ENCODE measurements around the gene NCBP2L. TPM values are rescaled to one million over a fixed set of nuclear protein-coding genes. Genes with fewer than 3 reads are reported as not detected.

Gene NCBP2L
- total and polyA plus RNA-seq, 11 donors = not detected

DNA sequence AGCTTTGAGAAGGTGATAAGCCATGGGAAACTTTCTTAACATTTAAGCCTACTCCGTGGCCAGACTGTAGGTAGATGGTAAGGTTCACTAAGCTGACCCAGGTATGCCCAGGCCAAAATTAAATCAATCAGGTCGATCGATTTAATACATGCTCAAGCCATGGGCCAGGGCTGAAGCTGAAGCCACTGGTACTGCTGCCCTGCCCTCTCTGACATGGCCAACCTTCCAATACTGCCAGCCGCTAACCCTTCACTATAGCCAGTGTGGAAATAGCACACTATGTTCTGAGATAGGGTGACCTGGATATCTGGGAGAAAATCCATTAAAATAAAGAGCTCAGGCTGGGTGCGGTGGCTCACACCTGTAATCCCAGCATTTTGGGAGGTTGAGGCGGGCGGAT lies 33.5 kb upstream of the NCBP2L start:
- ATAC-seq = no peak
- intact Hi-C loops (cut with DNase I) = loop anchor here in 1 of 10 donors (10.0 kb wide), 1 partner anchor 381 kb away; no protein-coding TSS in a partner anchor
- Histone ChIP-seq H3K4me1 (peaks cover 7 to 81% (median 46%) of the 10 kb centered on the region in 12 donors), H3K27ac (peak overlapping the region in 3 of 12 donors; percentile 89 to 92 (median 90)), H3K4me3 (no peak overlapping the region), H3K9me3 (no peaks in the 10 kb centered on the region), H3K36me3 (no peaks in the 10 kb centered on the region), H3K27me3 (peaks cover 0 to 19% (median 0%) of the 10 kb centered on the region in 9 donors)
- no peak for DNase-seq
- TF ChIP-seq, protein P1, sequence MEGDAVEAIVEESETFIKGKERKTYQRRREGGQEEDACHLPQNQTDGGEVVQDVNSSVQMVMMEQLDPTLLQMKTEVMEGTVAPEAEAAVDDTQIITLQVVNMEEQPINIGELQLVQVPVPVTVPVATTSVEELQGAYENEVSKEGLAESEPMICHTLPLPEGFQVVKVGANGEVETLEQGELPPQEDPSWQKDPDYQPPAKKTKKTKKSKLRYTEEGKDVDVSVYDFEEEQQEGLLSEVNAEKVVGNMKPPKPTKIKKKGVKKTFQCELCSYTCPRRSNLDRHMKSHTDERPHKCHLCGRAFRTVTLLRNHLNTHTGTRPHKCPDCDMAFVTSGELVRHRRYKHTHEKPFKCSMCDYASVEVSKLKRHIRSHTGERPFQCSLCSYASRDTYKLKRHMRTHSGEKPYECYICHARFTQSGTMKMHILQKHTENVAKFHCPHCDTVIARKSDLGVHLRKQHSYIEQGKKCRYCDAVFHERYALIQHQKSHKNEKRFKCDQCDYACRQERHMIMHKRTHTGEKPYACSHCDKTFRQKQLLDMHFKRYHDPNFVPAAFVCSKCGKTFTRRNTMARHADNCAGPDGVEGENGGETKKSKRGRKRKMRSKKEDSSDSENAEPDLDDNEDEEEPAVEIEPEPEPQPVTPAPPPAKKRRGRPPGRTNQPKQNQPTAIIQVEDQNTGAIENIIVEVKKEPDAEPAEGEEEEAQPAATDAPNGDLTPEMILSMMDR (IDR thresholded peaks at IDR 0.05) = no peak
- TF ChIP-seq POLR2A (IDR thresholded peaks at IDR 0.05) = no peak
- WGBS, 4 donors = 87 to 99% (median 94%) methylated on average over 7 of the region's 7 CpGs

DNA sequence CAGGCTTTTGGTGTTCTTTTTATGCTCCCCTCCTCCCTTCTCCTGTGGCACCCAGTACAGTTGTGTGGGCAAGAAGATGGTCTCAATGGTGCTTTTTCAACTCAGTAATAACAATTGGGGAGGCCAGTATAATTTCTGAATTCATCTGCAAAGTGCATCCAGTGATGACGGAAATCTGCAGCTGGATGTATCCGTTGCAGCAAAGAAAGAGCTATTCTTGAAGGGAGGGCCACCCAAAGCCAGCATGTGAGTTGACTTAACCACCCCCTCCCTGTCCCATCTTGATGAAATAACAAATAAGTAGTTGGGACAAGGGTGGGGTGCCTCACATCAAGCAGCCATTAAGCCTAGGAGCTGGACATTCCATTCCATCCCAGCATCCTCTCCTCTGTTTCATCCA lies 32.7 kb upstream of the NCBP2L start:
- intact Hi-C loops (cut with DNase I) = loop anchor here in 1 of 10 donors (10.0 kb wide), 1 partner anchor 380 kb away; no protein-coding TSS in a partner anchor
- Histone ChIP-seq H3K4me1 (peaks cover 7 to 76% (median 46%) of the 10 kb centered on the region in 12 donors), H3K36me3 (no peaks in the 10 kb centered on the region), H3K27ac (no peak overlapping the region), H3K27me3 (peaks cover 0 to 19% (median 0%) of the 10 kb centered on the region in 9 donors), H3K4me3 (no peak overlapping the region), H3K9me3 (no peaks in the 10 kb centered on the region)
- TF ChIP-seq POLR2A (IDR thresholded peaks at IDR 0.05) = no peak
- TF ChIP-seq, protein P1 (IDR thresholded peaks at IDR 0.05) = no peak
- 58 to 84% (median 78%) methylated on average over 2 of the region's 2 CpGs for whole genome bisulfite sequencing, 4 donors
- no peak for ATAC-seq
- DNase-seq = no peak

DNA sequence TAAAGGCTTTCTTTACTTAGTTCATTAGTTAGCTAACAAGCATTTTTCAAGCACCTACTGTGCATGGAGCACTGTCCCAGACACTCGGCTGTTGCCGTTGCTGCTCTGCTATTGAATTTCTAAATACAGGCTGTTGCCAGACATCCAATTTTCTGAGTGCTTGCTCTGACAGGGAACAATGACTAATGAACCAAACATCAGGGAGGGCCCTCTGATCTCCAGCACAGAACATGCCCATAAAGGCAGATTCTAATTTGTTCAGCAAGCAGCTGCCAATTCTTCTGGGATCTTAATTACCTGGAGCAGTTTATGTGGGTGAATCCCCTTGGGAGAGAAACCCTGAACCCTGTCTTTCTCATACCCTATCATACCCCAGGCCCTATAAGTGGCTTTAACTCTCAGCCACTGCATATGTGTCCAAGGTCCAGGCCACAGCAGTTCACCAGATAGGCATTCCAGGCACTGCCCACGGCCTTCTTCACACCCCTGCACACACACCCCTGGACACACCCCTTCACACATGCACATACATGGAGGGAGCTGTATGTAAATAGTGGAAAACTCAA lies 29.9 kb upstream of the NCBP2L start:
- intact Hi-C loops (cut with DNase I) = loop anchor here in 1 of 10 donors (10.0 kb wide), 1 partner anchor 377 kb away; no protein-coding TSS in a partner anchor
- TF ChIP-seq, protein P1 (IDR thresholded peaks at IDR 0.05) = no peak
- peak in 1 of 2 donors; percentile 11 for TF ChIP-seq POLR2A (IDR thresholded peaks at IDR 0.05)
- peak; percentile 84 to 90 (median 86) for ATAC-seq
- Histone ChIP-seq H3K9me3 (no peaks in the 10 kb centered on the region), H3K27ac (peak overlapping the region; percentile 21 to 87 (median 78)), H3K4me3 (no peak overlapping the region), H3K36me3 (no peaks in the 10 kb centered on the region), H3K4me1 (peaks cover 0 to 84% (median 40%) of the 10 kb centered on the region in 12 donors), H3K27me3 (peaks cover 0 to 17% (median 0%) of the 10 kb centered on the region in 9 donors)
- WGBS, 4 donors = 16 to 45% (median 30%) methylated on average over 3 of the region's 3 CpGs
- DNase-seq = peak in 2 of 5 donors; percentile 36 to 55

DNA sequence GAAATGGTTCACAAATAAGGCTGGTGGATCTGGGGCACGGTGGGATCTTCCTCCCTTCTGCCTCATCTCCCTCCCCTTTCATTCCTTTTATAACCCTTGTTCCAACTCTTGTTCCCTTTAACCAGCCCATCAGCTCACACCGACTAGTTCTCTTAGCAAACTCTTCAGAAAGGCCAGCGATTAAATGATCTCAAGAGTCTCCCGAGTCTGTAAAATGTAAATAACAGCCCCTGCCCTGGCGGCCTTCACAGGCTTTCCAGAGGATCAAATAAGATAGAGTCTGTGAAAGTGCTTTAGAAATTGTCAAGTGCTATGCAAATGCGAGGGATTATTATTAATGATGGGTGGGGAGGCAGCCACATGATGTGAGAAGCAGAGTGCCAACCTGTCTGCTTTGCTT lies 29.0 kb upstream of the NCBP2L start:
- Histone ChIP-seq H3K4me3 (no peak overlapping the region), H3K27ac (peak overlapping the region; percentile 21 to 87 (median 78)), H3K9me3 (no peaks in the 10 kb centered on the region), H3K36me3 (no peaks in the 10 kb centered on the region), H3K27me3 (peaks cover 0 to 11% (median 0%) of the 10 kb centered on the region in 9 donors), H3K4me1 (peaks cover 0 to 84% (median 35%) of the 10 kb centered on the region in 12 donors)
- TF ChIP-seq, protein P1 (IDR thresholded peaks at IDR 0.05) = no peak
- TF ChIP-seq POLR2A (IDR thresholded peaks at IDR 0.05) = no peak
- ATAC-seq (no peak), DNase-seq (no peak)
- intact Hi-C loops (cut with DNase I) = loop anchor here in 1 of 10 donors (10.0 kb wide), 1 partner anchor 376 kb away; no protein-coding TSS in a partner anchor
- WGBS, 4 donors = 41 to 63% (median 43%) methylated on average over 6 of the region's 6 CpGs

Measured in heart left ventricle (tissue), 16 donors.